ENCODE results near the gene INHBB.
"Not testable (repeated sequence)": the region's sequence is repeated elsewhere in the genome, so short reads cannot be mapped to it uniquely, and the experiment has no call there.

INHBB gene

DNA sequence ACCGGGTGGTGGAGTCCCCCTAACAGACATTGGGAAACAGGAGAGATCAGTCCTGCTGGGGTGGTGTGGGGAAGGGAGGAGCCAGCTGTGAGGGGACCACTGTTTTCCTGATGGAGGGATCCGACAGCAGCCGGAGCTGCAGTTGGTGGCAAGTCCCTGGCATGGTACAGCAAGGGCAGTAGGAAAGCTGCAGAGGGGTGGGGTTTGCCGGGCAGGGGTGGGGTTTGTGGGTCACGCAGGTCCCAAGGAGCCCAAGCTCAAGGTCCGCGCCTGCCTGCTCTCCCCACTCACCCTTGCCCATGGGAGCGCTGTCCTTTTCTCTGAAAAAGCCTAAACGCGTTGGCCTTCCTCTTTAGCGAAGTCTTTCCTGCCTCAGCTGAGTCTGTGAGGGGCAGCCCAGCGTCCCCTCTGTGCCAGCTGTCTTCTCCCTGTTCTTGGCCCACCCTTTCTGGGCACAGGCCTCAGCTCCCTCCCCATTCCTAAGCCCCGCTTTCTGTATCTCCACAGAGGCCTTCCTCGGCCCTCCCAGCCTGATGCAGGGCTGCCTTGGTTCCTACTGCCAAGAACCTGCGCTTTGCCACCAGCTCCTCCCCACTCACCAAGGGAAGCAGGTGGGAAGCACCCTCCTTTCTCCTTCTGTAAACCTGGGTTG lies 29.3 kb upstream of the INHBB start:
- DNase-seq (ENCODE audit: low read depth) = no peak

- DNase-seq (ENCODE audit: low read depth) = no peak
Measured at GRCh38 chr2:120317180-120317533, 28.8 kb upstream of the INHBB start.

- DNase-seq (ENCODE audit: low read depth) = no peak
Measured at GRCh38 chr2:120317916-120318315, 28.0 kb upstream of the INHBB start.

DNA sequence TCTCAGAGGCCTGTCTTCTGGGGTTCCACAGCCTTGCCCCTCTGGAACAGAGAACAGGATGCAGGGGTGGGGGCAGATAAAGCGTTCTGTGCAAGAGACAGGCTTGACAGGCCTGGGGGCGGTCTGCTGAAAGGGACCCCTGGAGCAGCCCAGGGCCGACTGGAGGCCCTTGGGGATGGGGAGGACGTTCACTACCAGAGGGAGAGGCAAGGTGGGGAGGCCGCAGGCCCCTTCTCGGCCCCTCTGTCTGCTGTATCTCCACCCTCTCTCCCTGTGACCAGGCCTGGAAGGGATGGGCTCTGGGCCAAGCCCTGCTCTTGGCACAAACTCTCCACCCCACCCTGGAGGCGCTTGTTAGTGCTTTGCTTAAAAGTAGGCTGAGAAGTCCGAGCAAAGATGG lies 27.3 kb upstream of the INHBB start:
- DNase-seq (ENCODE audit: low read depth) = no peak

DNA sequence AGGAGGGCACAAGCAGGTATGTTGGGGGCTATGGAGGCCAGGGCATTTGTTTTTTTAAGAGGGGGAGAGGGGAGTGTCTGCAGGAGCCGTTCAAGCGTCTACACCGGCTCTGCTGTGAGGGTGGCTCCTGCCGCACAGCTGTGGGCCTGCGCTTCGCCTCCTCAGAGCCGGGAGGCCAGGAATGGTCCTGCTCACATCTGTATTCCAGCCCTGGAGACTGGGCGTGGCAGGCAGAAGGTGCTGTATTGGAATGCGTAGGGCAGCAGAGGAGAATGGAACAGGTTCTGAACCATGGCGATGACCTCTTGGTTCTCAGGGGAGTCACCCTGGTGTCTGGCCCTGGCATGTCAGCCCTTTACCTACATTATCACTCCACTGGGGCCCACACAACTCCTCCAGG lies 26.8 kb upstream of the INHBB start:
- DNase-seq (ENCODE audit: low read depth) = no peak

GRCh38 chr2:120319686-120320317 lies 26.1 kb upstream of the INHBB start:
- no peak for DNase-seq (ENCODE audit: low read depth)

DNA sequence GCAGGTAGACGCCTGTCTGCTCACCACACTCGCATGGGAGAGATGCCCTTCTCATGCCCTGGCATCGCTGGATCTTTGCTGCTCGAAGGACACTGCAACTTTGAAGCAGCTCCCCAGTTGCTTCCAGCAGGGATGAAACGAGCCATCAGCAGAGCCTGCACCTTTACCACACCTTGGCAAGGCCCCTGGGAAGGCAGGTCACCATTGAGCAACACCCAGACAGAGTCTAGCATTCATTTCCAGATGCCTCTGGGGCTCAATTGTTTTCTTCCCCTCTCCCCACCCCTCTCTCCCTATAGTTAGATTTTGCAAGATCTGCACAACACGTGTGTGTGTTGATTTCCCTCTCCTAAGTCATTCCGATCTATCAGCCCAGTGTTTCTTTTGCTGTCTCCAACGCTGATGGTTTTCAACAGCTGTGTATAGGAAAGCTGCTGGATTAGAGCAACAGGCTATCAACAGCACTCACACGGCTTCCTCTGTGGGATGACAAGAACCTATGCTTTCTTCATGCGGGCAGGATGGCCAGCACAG lies 25.6 kb upstream of the INHBB start:
- DNase-seq (ENCODE audit: low read depth) = no peak

GRCh38 chr2:120320887-120321556 lies 24.9 kb upstream of the INHBB start:
- DNase-seq (ENCODE audit: low read depth) = not testable (repeated sequence)

DNA sequence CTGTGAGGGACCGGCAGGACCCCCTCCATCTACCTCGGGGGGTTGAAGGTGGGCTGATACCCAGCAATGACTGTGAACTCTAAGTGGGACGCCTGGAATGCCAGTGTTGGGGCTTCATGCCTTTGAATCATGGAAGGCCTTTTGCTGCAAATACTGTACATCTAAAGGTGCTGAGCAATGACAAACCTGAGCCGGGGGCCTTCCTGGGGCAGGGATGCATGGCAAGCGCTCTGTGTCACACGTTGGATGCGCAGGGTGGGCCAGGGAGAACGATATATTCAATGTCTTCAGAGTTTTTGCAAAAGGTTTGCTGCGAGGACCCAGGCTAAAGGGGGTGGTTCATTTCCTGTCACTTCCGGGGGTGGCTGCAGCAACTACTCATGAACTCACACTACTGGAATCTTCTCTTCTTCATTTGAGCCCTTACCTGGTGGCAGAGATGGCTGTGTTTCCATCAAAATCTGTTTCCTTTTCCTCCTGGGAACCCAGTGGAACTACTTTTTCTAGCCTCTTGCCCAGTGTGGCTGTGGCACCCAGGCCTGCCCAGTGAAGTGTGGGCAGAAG lies 24.1 kb upstream of the INHBB start:
- DNase-seq (ENCODE audit: low read depth) = no peak

- no peak for DNase-seq (ENCODE audit: low read depth)
Measured at GRCh38 chr2:120322329-120322728, 23.6 kb upstream of the INHBB start.

DNA sequence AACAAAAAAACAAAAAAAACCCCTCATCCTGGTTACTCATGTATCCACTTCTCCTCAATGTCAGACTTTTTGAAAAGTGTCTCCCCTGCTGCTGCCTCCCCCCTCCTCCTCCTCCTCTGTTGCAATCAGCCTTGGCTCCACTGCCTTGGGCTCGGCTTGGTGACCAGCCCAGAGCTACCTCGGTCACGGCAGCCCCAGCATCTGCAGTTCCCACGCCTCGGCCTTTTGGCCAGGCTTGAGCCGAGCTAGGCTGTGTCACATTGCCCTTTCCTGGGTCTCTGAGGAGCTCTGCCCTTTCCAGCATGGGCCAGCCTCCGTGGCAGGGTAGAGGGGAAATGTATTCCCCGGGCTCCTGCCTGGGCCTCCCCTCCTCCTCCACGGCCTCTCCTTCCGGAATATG lies 22.7 kb upstream of the INHBB start:
- DNase-seq (ENCODE audit: low read depth) = no peak

- DNase-seq (ENCODE audit: low read depth) = no peak
Measured at GRCh38 chr2:120323807-120324399, 22.0 kb upstream of the INHBB start.

- no peak for DNase-seq (ENCODE audit: low read depth)
Measured at GRCh38 chr2:120324933-120325332, 21.0 kb upstream of the INHBB start.

- no peak for DNase-seq (ENCODE audit: low read depth)
Measured at GRCh38 chr2:120326066-120326465, 19.9 kb upstream of the INHBB start.

GRCh38 chr2:120330946-120331822 lies 14.8 kb upstream of the INHBB start:
- no peak for DNase-seq (ENCODE audit: low read depth)

DNA sequence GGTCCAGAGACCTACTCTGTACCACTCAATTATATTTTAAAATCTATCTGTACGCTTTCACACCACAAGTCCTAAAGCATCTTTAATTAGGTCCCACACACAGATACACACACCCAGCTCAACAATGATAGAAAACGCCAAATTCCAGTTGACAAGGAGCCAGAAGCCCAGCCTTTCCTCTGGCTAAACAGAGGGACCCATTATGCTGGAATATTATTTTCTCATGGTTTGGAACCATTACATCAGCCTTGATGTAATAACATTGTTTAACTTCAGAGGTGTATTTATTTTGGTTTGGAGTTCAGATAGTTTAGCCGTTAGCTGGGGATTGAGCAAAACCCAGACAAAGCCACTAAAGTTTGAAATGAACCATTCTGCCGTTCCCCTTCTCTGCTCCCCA lies 14.0 kb upstream of the INHBB start:
- no peak for DNase-seq (ENCODE audit: low read depth)

GRCh38 chr2:120332384-120332783 lies 13.6 kb upstream of the INHBB start:
- DNase-seq (ENCODE audit: low read depth) = no peak

- no peak for DNase-seq (ENCODE audit: low read depth)
Measured at GRCh38 chr2:120334068-120334467, 11.9 kb upstream of the INHBB start.

DNA sequence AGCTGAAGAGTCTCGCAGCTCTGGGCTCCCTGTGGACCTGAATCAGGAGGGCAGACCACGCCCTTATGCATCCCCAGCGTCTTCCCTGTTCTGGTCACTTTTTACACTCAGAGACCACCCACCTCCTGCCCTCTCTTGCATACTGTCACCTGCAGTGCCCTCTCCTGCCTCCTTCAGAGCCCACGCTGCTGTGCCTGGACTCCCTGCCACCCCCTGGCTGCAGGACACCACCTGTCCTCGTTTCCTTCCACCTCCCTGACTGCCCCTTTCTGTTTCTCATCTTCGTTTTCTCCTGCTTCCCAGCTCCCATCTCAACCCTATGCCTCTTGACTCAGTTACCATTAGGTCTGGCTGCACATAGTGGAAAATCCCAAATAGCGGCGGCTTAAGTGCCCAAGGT lies 9.2 kb upstream of the INHBB start:
- no peak for DNase-seq (ENCODE audit: low read depth)

- DNase-seq (ENCODE audit: low read depth) = no peak
Measured at GRCh38 chr2:120338015-120338414, 7.9 kb upstream of the INHBB start.

GRCh38 chr2:120341977-120342376 lies 4.0 kb upstream of the INHBB start:
- no peak for DNase-seq (ENCODE audit: low read depth)

DNA sequence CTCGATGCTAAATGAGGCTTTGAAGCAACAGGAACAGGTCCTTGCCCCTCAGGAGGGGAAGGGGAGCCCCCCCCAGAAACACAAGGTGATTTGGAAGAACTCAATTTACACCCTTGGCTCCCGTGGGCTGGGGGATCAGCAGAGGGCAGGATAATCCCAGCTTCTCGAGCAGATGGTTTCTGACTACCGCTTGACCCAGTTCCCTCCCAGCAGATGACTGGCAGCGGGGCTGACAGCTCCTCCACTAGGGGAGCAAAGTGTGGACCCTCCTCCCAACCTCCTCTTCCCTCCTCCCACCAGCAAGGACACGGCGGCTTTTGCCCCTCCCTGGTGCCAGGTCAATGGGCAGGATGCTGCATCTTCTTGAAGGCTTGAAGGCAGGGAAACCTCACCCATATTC lies 3.5 kb upstream of the INHBB start:
- DNase-seq (ENCODE audit: low read depth) = no peak
